Measurements from ENCODE around the gene ZDHHC16.

DNA sequence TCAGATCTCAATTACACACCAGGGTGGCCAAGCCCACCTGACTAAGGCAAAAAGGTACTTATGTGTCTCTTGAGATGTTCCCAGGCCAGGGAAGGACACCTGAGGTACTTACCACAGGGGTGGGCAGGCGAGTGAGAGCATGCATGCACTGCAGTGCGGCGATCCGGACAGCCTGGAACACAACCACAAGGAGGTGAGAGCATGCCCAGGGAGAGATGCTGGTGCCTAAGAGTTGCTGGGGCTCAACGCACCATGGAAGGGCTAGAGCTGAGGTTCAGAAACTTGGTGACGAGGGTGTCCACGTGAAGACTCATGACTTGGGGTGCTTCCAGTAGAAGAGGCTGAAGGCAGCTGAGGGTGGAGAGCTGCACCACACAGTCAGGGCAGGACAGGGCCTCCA is 13.1 kb downstream of the ZDHHC16 start:
- TF ChIP-seq POLR2A (IDR thresholded peaks at IDR 0.05), result no peak
- TF ChIP-seq, protein P1, sequence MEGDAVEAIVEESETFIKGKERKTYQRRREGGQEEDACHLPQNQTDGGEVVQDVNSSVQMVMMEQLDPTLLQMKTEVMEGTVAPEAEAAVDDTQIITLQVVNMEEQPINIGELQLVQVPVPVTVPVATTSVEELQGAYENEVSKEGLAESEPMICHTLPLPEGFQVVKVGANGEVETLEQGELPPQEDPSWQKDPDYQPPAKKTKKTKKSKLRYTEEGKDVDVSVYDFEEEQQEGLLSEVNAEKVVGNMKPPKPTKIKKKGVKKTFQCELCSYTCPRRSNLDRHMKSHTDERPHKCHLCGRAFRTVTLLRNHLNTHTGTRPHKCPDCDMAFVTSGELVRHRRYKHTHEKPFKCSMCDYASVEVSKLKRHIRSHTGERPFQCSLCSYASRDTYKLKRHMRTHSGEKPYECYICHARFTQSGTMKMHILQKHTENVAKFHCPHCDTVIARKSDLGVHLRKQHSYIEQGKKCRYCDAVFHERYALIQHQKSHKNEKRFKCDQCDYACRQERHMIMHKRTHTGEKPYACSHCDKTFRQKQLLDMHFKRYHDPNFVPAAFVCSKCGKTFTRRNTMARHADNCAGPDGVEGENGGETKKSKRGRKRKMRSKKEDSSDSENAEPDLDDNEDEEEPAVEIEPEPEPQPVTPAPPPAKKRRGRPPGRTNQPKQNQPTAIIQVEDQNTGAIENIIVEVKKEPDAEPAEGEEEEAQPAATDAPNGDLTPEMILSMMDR (IDR thresholded peaks at IDR 0.05), result no peak

Data from esophagus squamous epithelium (tissue), 4 donors.